MCF 10A (cell line): ENCODE data around the gene CHID1. TPM values are rescaled to one million over a fixed set of nuclear protein-coding genes. Genes with fewer than 3 reads are reported as not detected.

Source experiments
- BruUV-seq: library from RNA; stranded (reverse); fragments of 400-500 nt; replicated peaks from 2 replicates; lab custom pipeline; 2021; lab: Mats Ljungman, UMichigan
- CTCF ChIA-PET: fragments of 300-600 bp; sonication (Branson Sonifier 250); formaldehyde crosslinking; extraction: SDS; loops from one replicate; lab custom pipeline; 2021; ENCODE audit warnings: antibody characterized with exemption, inconsistent platforms; lab: Yijun Ruan, JAX
- POLR2A ChIA-PET: fragments of 300-600, 350-650 bp; sonication (Branson Sonifier 250); formaldehyde crosslinking; extraction: SDS; loops from one replicate; lab custom pipeline; 2020; ENCODE audit warnings: antibody characterized with exemption, inconsistent platforms; lab: Yijun Ruan, JAX
- DNase-seq: peaks from one replicate; pipeline ENCODE4 v3.0.0-alpha.2; 2018; ENCODE audit not compliant: unreplicated experiment
- H3K27ac Mint-ChIP-seq: one replicate; pipeline ENCODE4 v1.8.0; 2022; ENCODE audit warnings: mild to moderate bottlenecking, low read depth, mixed read lengths; ENCODE audit not compliant: unreplicated experiment
- H3K27me3 Mint-ChIP-seq: one replicate; pipeline ENCODE4 v1.8.0; 2022; ENCODE audit warnings: mixed read lengths; ENCODE audit not compliant: insufficient read depth, unreplicated experiment
- H3K36me3 Mint-ChIP-seq: one replicate; pipeline ENCODE4 v1.8.0; 2022; ENCODE audit warnings: mild to moderate bottlenecking, moderate library complexity, mixed read lengths; ENCODE audit not compliant: insufficient read depth, unreplicated experiment
- H3K4me1 Mint-ChIP-seq: one replicate; pipeline ENCODE4 v1.8.0; 2022; ENCODE audit warnings: mixed read lengths; ENCODE audit not compliant: insufficient read depth, unreplicated experiment
- H3K4me3 Mint-ChIP-seq: one replicate; pipeline ENCODE4 v1.8.0; 2022; ENCODE audit warnings: mild to moderate bottlenecking, moderate library complexity, mixed read lengths; ENCODE audit not compliant: unreplicated experiment
- H3K9me3 Mint-ChIP-seq: one replicate; pipeline ENCODE4 v1.8.0; 2022; ENCODE audit warnings: mixed read lengths; ENCODE audit not compliant: unreplicated experiment
- CTCF ChIP-seq: fragments of 200-600 bp; IDR thresholded peaks from one replicate; pipeline ENCODE4 v1.8.0; 2022; ENCODE audit warnings: antibody characterized with exemption, mild to moderate bottlenecking; ENCODE audit not compliant: unreplicated experiment
- intact Hi-C: fragments of 100-400 bp; cut with micrococcal nuclease; formaldehyde crosslinking; loops from 2 replicates; pipeline ENCODE4 v1.14.1; 2022
- total RNA-seq: library from RNA; stranded (reverse); gene quantifications from 2 replicates; pipeline ENCODE4 v1.2.3, GENCODE V29; 2022

Gene CHID1
- total RNA-seq, 1 experiment from 2014 or later: 94.8 TPM

GRCh38 chr11:897253-898142 is 13.1 kb downstream of the CHID1 start:
- no peaks in the 10 kb centered on the region for H3K4me1 Mint-ChIP-seq
- no peak for DNase-seq
- TF ChIP-seq CTCF: no peak
- no peaks in the 10 kb centered on the region for H3K9me3 Mint-ChIP-seq
- ChIA-PET POLR2A (no interaction called here), CTCF (interaction anchor here (0.6 kb wide), 1 partner anchor 94 kb away, joined by 3 read pairs; no protein-coding TSS in a partner anchor)
- H3K27me3 Mint-ChIP-seq: no peaks in the 10 kb centered on the region
- BruUV-seq: no TSS peak
- no peak overlapping the region for H3K4me3 Mint-ChIP-seq
- intact Hi-C loops: no loop called here
- no peak overlapping the region for H3K27ac Mint-ChIP-seq
- peaks cover 20% of the 10 kb centered on the region for H3K36me3 Mint-ChIP-seq

- Mint-ChIP-seq H3K4me1 (no peaks in the 10 kb centered on the region), H3K27ac (no peak overlapping the region), H3K4me3 (no peak overlapping the region), H3K36me3 (peaks cover 19% of the 10 kb centered on the region), H3K27me3 (no peaks in the 10 kb centered on the region), H3K9me3 (no peaks in the 10 kb centered on the region)
- intact Hi-C loops: no loop called here
- ChIA-PET POLR2A (interaction anchor here (1.6 kb wide), 1 partner anchor 34 kb away, joined by 4 read pairs; no protein-coding TSS in a partner anchor), CTCF (interaction anchor here (0.6 kb wide), 1 partner anchor 17 kb away, joined by 4 read pairs; no protein-coding TSS in a partner anchor)
- TF ChIP-seq CTCF: no peak
- BruUV-seq: no TSS peak
- no peak for DNase-seq
Measured at GRCh38 chr11:895331-896110, 15.1 kb downstream of the CHID1 start.

- Mint-ChIP-seq H3K36me3 (peaks cover 19% of the 10 kb centered on the region), H3K27me3 (no peaks in the 10 kb centered on the region), H3K4me3 (no peak overlapping the region), H3K4me1 (no peaks in the 10 kb centered on the region), H3K9me3 (no peaks in the 10 kb centered on the region), H3K27ac (no peak overlapping the region)
- no TSS peak for BruUV-seq
- TF ChIP-seq CTCF: no peak
- POLR2A ChIA-PET: interaction anchor here (1.6 kb wide), 1 partner anchor 33 kb away, joined by 4 read pairs; no protein-coding TSS in a partner anchor
- CTCF ChIA-PET: no interaction called here
- intact Hi-C loops: no loop called here
- no peak for DNase-seq
Measured at GRCh38 chr11:894575-895201, 15.9 kb downstream of the CHID1 start.
